Stimulated activated CD8-positive, alpha-beta memory T cell treated with anti-CD3 and anti-CD28 coated beads, Interleukin-4, amount 100 ng/mL, for 48 hours (primary cell): ENCODE measurements around the gene SHCBP1L.
"Not testable (repeated sequence)": the region's sequence is repeated elsewhere in the genome, so short reads cannot be mapped to it uniquely, and the experiment has no call there.

Experiments used
- DNase-seq: peaks from one replicate; pipeline ENCODE4 v3.0.0-alpha.2; 2020

SHCBP1L gene

GRCh38 chr1:182962554-182963115, 9.7 kb upstream of the SHCBP1L start:
- peak; percentile 32 for DNase-seq

- no peak for DNase-seq
These were observed 7.1 kb upstream of the SHCBP1L start for GRCh38 chr1:182960046-182960445.

GRCh38 chr1:182957902-182958395, 5.0 kb upstream of the SHCBP1L start:
- DNase-seq: no peak

GRCh38 chr1:182956708-182957365, 3.9 kb upstream of the SHCBP1L start:
- no peak for DNase-seq

- no peak for DNase-seq
These were observed 2.9 kb upstream of the SHCBP1L start for GRCh38 chr1:182955596-182956588.

- no peak for DNase-seq
These were observed 860 bp upstream of the SHCBP1L start for GRCh38 chr1:182953826-182954225.

GRCh38 chr1:182943336-182943735, 9.6 kb downstream of the SHCBP1L start:
- not testable (repeated sequence) for DNase-seq

GRCh38 chr1:182942145-182942544, 10.8 kb downstream of the SHCBP1L start:
- DNase-seq: not testable (repeated sequence)

GRCh38 chr1:182939413-182939812, 13.6 kb downstream of the SHCBP1L start:
- no peak for DNase-seq

- DNase-seq: no peak
These were observed 17.2 kb downstream of the SHCBP1L start for GRCh38 chr1:182935716-182936115.

GRCh38 chr1:182930985-182931384, 22.0 kb downstream of the SHCBP1L start:
- no peak for DNase-seq

GRCh38 chr1:182927693-182928433, 25.1 kb downstream of the SHCBP1L start:
- no peak for DNase-seq

GRCh38 chr1:182925661-182926060, 27.3 kb downstream of the SHCBP1L start:
- no peak for DNase-seq

- no peak for DNase-seq
These were observed 35.6 kb downstream of the SHCBP1L start for GRCh38 chr1:182917378-182917777.

- DNase-seq: no peak
These were observed 39.6 kb downstream of the SHCBP1L start for GRCh38 chr1:182913401-182913800.

GRCh38 chr1:182910143-182910542, 42.8 kb downstream of the SHCBP1L start:
- DNase-seq: no peak

- no peak for DNase-seq
These were observed 43.4 kb downstream of the SHCBP1L start for GRCh38 chr1:182909578-182909977.

- no peak for DNase-seq
These were observed 47.6 kb downstream of the SHCBP1L start for GRCh38 chr1:182905321-182905720.

GRCh38 chr1:182901946-182902345, 51.0 kb downstream of the SHCBP1L start:
- not testable (repeated sequence) for DNase-seq

- DNase-seq: no peak
These were observed 55.3 kb downstream of the SHCBP1L start for GRCh38 chr1:182897696-182898095.

GRCh38 chr1:182890927-182891610, 61.9 kb downstream of the SHCBP1L start:
- DNase-seq: no peak

GRCh38 chr1:182889997-182890396, 63.0 kb downstream of the SHCBP1L start:
- peak; percentile 41 for DNase-seq
